K562 (cell line): ENCODE results near the gene TERB1. TPM values are rescaled to one million over a fixed set of nuclear protein-coding genes. Genes with fewer than 3 reads are reported as not detected.

Experiments
- EP400 ChIP-seq: fragments of 450-650 bp; IDR thresholded peaks from 2 replicates; pipeline ENCODE4 v1.6.1; 2017; ENCODE audit warnings: antibody characterized with exemption, mild to moderate bottlenecking, moderate library complexity
- OTX1 ChIP-seq: fragments of 450-650 bp; formaldehyde crosslinking; IDR thresholded peaks from 2 replicates; pipeline ENCODE4 v1.4.0; 2022; ENCODE audit warnings: mild to moderate bottlenecking
- SLC30A9 ChIP-seq: fragments of 250-450 bp; sonication (Bioruptor Pico); IDR thresholded peaks from 2 replicates; pipeline ENCODE4 v1.8.0; 2022; ENCODE audit warnings: mild to moderate bottlenecking, moderate library complexity
- SRF ChIP-seq, 2 experiments: fragments of 250-450, 450-650 bp in 1 of 2; sonication (Bioruptor Pico) in 1 of 2; sonication (generic) in 1 of 2; formaldehyde crosslinking; IDR thresholded peaks; 2 replicates each; pipeline versions ENCODE4 v1.5.0 to v1.5.1; 2020 to 2022; ENCODE audit warnings: mild to moderate bottlenecking in 1 of 2, missing genetic modification reagents in 1 of 2
- U2AF2 ChIP-seq: fragments of 200-400 bp; formaldehyde crosslinking; optimal IDR thresholded peaks from 2 replicates; pipeline ENCODE3; 2017; ENCODE audit warnings: low read depth, mild to moderate bottlenecking, low read length
- ZBTB9 ChIP-seq: fragments of 450-650 bp; formaldehyde crosslinking; IDR thresholded peaks from 2 replicates; pipeline ENCODE4 v1.4.0; 2020; ENCODE audit warnings: mild to moderate bottlenecking, moderate library complexity
- polyA plus RNA-seq, 8 experiments: library from polyadenylated mRNA; depleted of rRNA in 4 of 8; stranded (reverse) in 5 of 8; unstranded in 3 of 8; fragments of >200 nt; fragmentation: Nextera tagmentation in 2 of 8; fragmentation: Illumina TruSeq in 1 of 8; extraction: Ambion mirVana in 2 of 8; extraction: Trizol in 1 of 8; gene quantifications; 2 replicates each; pipeline versions ENCODE4 v1.2.1 to v1.2.3, GENCODE V29; 2011 to 2014; ENCODE audit warnings: inconsistent platforms in 1 of 8, missing spikeins in 1 of 8
- total RNA-seq, 7 experiments: library from RNA; depleted of rRNA in 6 of 7; stranded (reverse); fragments of >200 nt in 6 of 7; fragmentation: Illumina TruSeq in 2 of 7; extraction: Trizol in 2 of 7; gene quantifications; 2 replicates each; pipeline versions ENCODE4 v1.2.1 to v1.2.3, GENCODE V29; 2011 to 2021; ENCODE audit warnings: low replicate concordance in 1 of 7
- TF ChIP-seq, protein P1 (sequence below): fragments of 200-800 bp; sonication (Bioruptor generic); IDR thresholded peaks from 2 replicates; pipeline ENCODE4 v1.6.1; 2016; ENCODE audit warnings: missing genetic modification characterization, missing compliant biosample characterization

The TERB1 gene
- total and polyA plus RNA-seq, 9 of the 15 experiments (the other 6 are each of a cell fraction or from before 2014, with no cell fraction given) = not detected

- TF ChIP-seq, protein P1, sequence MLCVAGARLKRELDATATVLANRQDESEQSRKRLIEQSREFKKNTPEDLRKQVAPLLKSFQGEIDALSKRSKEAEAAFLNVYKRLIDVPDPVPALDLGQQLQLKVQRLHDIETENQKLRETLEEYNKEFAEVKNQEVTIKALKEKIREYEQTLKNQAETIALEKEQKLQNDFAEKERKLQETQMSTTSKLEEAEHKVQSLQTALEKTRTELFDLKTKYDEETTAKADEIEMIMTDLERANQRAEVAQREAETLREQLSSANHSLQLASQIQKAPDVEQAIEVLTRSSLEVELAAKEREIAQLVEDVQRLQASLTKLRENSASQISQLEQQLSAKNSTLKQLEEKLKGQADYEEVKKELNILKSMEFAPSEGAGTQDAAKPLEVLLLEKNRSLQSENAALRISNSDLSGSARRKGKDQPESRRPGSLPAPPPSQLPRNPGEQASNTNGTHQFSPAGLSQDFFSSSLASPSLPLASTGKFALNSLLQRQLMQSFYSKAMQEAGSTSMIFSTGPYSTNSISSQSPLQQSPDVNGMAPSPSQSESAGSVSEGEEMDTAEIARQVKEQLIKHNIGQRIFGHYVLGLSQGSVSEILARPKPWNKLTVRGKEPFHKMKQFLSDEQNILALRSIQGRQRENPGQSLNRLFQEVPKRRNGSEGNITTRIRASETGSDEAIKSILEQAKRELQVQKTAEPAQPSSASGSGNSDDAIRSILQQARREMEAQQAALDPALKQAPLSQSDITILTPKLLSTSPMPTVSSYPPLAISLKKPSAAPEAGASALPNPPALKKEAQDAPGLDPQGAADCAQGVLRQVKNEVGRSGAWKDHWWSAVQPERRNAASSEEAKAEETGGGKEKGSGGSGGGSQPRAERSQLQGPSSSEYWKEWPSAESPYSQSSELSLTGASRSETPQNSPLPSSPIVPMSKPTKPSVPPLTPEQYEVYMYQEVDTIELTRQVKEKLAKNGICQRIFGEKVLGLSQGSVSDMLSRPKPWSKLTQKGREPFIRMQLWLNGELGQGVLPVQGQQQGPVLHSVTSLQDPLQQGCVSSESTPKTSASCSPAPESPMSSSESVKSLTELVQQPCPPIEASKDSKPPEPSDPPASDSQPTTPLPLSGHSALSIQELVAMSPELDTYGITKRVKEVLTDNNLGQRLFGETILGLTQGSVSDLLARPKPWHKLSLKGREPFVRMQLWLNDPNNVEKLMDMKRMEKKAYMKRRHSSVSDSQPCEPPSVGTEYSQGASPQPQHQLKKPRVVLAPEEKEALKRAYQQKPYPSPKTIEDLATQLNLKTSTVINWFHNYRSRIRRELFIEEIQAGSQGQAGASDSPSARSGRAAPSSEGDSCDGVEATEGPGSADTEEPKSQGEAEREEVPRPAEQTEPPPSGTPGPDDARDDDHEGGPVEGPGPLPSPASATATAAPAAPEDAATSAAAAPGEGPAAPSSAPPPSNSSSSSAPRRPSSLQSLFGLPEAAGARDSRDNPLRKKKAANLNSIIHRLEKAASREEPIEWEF = no peak
- TF ChIP-seq OTX1 (CRISPR knock-in tag) (no peak), SRF (CRISPR knock-in tag; IDR thresholded peaks at IDR 0.05) (no peak), SLC30A9 (no peak), U2AF2 (no peak), ZBTB9 (no peak), EP400 (no peak)
Measured at GRCh38 chr16:66746048-66746447, 55.3 kb downstream of the TERB1 start (continued).
